GM12878 (cell line): ENCODE data around the gene SH2D2A. TPM values are rescaled to one million over a fixed set of nuclear protein-coding genes. Genes with fewer than 3 reads are reported as not detected.

Experiments used
- ATAC-seq: fragments of 200-7000 bp; cut with Tn5 transposase; 3 replicates; pipeline ENCODE4 v1.9.1; 2020; ENCODE audit warnings: mild to moderate bottlenecking, moderate library complexity
- BruUV-seq: library from RNA; stranded (reverse); fragments of 400-500 nt; replicated peaks from 2 replicates; lab custom pipeline; 2021; lab: Mats Ljungman, UMichigan
- CTCF ChIA-PET: fragments of 300-600 bp; sonication (Branson Sonifier 250); formaldehyde crosslinking; extraction: SDS; loops from one replicate; lab custom pipeline; 2021; ENCODE audit warnings: inconsistent platforms; lab: Yijun Ruan, JAX
- POLR2A ChIA-PET: fragments of 350-600 bp; formaldehyde crosslinking; extraction: SDS; loops from one replicate; lab custom pipeline; 2021; ENCODE audit warnings: inconsistent platforms; lab: Charles Lee
- RAD21 ChIA-PET: fragments of 300-600 bp; sonication (Branson Sonifier 250); formaldehyde crosslinking; loops from one replicate; lab custom pipeline; 2023; ENCODE audit warnings: antibody characterized with exemption; ENCODE audit not compliant: unreplicated experiment; lab: Charles Lee
- SMC1A ChIA-PET: fragments of 300-600 bp; sonication (Branson Sonifier 250); formaldehyde crosslinking; loops from one replicate; lab custom pipeline; 2023; ENCODE audit not compliant: unreplicated experiment, uncharacterized antibody; lab: Charles Lee
- DNase-seq: peaks from one replicate; pipeline ENCODE4 v3.0.0-alpha.2; 2011; ENCODE audit warnings: low read depth, low spot score
- FAIRE-seq: peaks from 3 replicates; lab custom pipeline; 2011; peaks lifted over from hg19 to GRCh38; lab: Jason Lieb, UNC
- H2AFZ ChIP-seq: 2 replicates; pipeline ENCODE4 v1.6.0; 2011; ENCODE audit warnings: low read depth, low read length, control low read depth; ENCODE audit not compliant: control insufficient read depth
- H3K27ac ChIP-seq: 2 replicates; pipeline ENCODE4 v1.5.1; 2011; ENCODE audit warnings: control low read depth; ENCODE audit not compliant: control insufficient read depth, insufficient read depth
- H3K27me3 ChIP-seq, 2 experiments: replicated peaks in 1 of 2; 2 replicates each; pipeline versions ENCODE4 v1.6.0 to v1.6.1; 2011; ENCODE audit warnings: low read length in 1 of 2; ENCODE audit not compliant: control insufficient read depth in 2 of 2, insufficient read depth in 2 of 2
- H3K36me3 ChIP-seq, 2 experiments: 2 replicates each; pipeline ENCODE4 v1.5.1; 2011; ENCODE audit warnings: low read length in 1 of 2; ENCODE audit not compliant: control insufficient read depth in 2 of 2, insufficient read depth in 2 of 2
- H3K4me1 ChIP-seq: 2 replicates; pipeline ENCODE4 v1.6.1; 2011; ENCODE audit warnings: mild to moderate bottlenecking, low read length, moderate library complexity, mixed read lengths; ENCODE audit not compliant: control insufficient read depth, insufficient read depth
- H3K4me2 ChIP-seq: 2 replicates; pipeline ENCODE4 v1.6.0; 2011; ENCODE audit warnings: control low read depth; ENCODE audit not compliant: control insufficient read depth, insufficient read depth
- H3K4me3 ChIP-seq: fragments of 200-600 bp; sonication (generic); 2 replicates; pipeline ENCODE4 v1.5.1; 2016
- H3K79me2 ChIP-seq: 2 replicates; pipeline ENCODE4 v1.6.0; 2011; ENCODE audit warnings: low read length; ENCODE audit not compliant: control insufficient read depth, insufficient read depth
- H3K9ac ChIP-seq: 2 replicates; pipeline ENCODE4 v1.8.0; 2011; ENCODE audit warnings: low read length, control low read depth, mixed read lengths; ENCODE audit not compliant: control insufficient read depth, insufficient read depth
- H3K9me3 ChIP-seq: replicated peaks from 3 replicates; pipeline ENCODE4 v1.5.1; 2011; ENCODE audit warnings: mild to moderate bottlenecking, low read length; ENCODE audit not compliant: control insufficient read depth, insufficient read depth
- H4K20me1 ChIP-seq: 2 replicates; pipeline ENCODE4 v1.6.0; 2011; ENCODE audit not compliant: control insufficient read depth, insufficient read depth
- BMI1 ChIP-seq: fragments of 450-650 bp; IDR thresholded peaks from 2 replicates; pipeline ENCODE4 v1.6.1; 2016; ENCODE audit warnings: mild to moderate bottlenecking, moderate library complexity, borderline replicate concordance
- CHD2 ChIP-seq: IDR thresholded peaks from 2 replicates; pipeline ENCODE4 v1.6.1; 2011; ENCODE audit warnings: low read depth, low read length, improper control_type of control experiment, borderline replicate concordance
- EP300 ChIP-seq, 2 experiments: fragments of 150-350 bp in 1 of 2; IDR thresholded peaks; 2 replicates each; pipeline ENCODE4 v1.6.1; 2011 to 2012; ENCODE audit warnings: low read depth in 2 of 2, low read length in 2 of 2, borderline replicate concordance in 1 of 2, improper control_type of control experiment in 1 of 2, inconsistent platforms in 1 of 2; ENCODE audit not compliant: control insufficient read depth in 1 of 2
- HDGF ChIP-seq: fragments of 450-650 bp; IDR thresholded peaks from 2 replicates; pipeline ENCODE4 v1.6.1; 2016; ENCODE audit warnings: antibody characterized with exemption
- SUZ12 ChIP-seq: fragments of 200-600 bp; sonication (generic); IDR thresholded peaks from one replicate; pipeline ENCODE4 v1.6.1; 2018; ENCODE audit warnings: antibody characterized with exemption, mild to moderate bottlenecking; ENCODE audit not compliant: unreplicated experiment
- WGBS: methylation state at CpG from one replicate; pipeline ENCODE4 v1.1.6; 2016; ENCODE audit warnings: low lambda C conversion rate; ENCODE audit not compliant: insufficient replicate concordance, insufficient coverage; ENCODE audit errors: missing lambda C conversion rate; 5-methylcytosine and 5-hydroxymethylcytosine counted together
- in situ Hi-C: fragments of 300-500 bp; cut with MboI; formaldehyde crosslinking; loops from 9 replicates; pipeline ENCODE4 v1.14.3; 2018; ENCODE audit warnings: mixed read lengths
- intact Hi-C: fragments of 100-400 bp; cut with micrococcal nuclease; formaldehyde crosslinking; loops from one replicate; pipeline ENCODE4 v1.14.2; 2022; ENCODE audit not compliant: unreplicated experiment
- polyA plus RNA-seq, 11 experiments: library from polyadenylated mRNA; depleted of rRNA in 4 of 11; unstranded in 6 of 11; stranded (reverse) in 5 of 11; fragments of >200 nt; fragmentation: Nextera tagmentation in 4 of 11; fragmentation: Illumina TruSeq in 1 of 11; extraction: Ambion mirVana in 4 of 11; extraction: Trizol in 1 of 11; gene quantifications; 1 replicate in 1 of 11; 2 replicates in 10 of 11; pipeline versions ENCODE4 v1.2.1 to v1.2.3, GENCODE V29; 2011 to 2016; ENCODE audit warnings: inconsistent platforms in 2 of 11, missing spikeins in 2 of 11, low read depth in 1 of 11
- total RNA-seq, 4 experiments: library from RNA; depleted of rRNA in 3 of 4; stranded (reverse); fragments of >200 nt in 3 of 4; fragmentation: Illumina TruSeq in 1 of 4; extraction: Trizol in 1 of 4; gene quantifications; 2 replicates each; pipeline versions ENCODE4 v1.2.1 to v1.2.3, GENCODE V29; 2013 to 2021
- TF ChIP-seq, protein P1 (sequence below): fragments of 450-650 bp; IDR thresholded peaks from 2 replicates; pipeline ENCODE4 v1.6.1; 2017; ENCODE audit warnings: low read depth, mild to moderate bottlenecking, moderate library complexity

The SH2D2A gene
- total and polyA plus RNA-seq, 10 of the 15 experiments (the other 5 are each of a cell fraction or from before 2014, with no cell fraction given) = 0.72 to 15.9 (median 7.0) TPM

GRCh38 chr1:156854634-156855033 lies 38.0 kb upstream of the SH2D2A start:
- Histone ChIP-seq H3K4me1 (peaks cover 5% of the 10 kb centered on the region; the same call in 1 of the 2 replicates), H3K4me3 (no peak overlapping the region), H2AFZ (no peak overlapping the region), H3K9ac (no peak overlapping the region), H3K27ac (no peak overlapping the region), H3K79me2 (no peaks in the 10 kb centered on the region), H3K27me3 (peaks cover 9 to 11% of the 10 kb centered on the region in 2 experiments), H3K36me3 (no peaks in the 10 kb centered on the region), H3K9me3 (no peaks in the 10 kb centered on the region), H4K20me1 (no peaks in the 10 kb centered on the region), H3K4me2 (no peak overlapping the region)
- RAD21 ChIA-PET = interaction anchor here (1.5 to 1.8 kb wide), 2 partner anchors 17 to 57 kb away, joined by 9 to 10 read pairs; no protein-coding TSS in a partner anchor
- SMC1A ChIA-PET = interaction anchor here (7.6 kb wide), 1 partner anchor 16 kb away, joined by 123 read pairs; no protein-coding TSS in a partner anchor
- POLR2A ChIA-PET = no interaction called here
- no TSS peak for BruUV-seq
- in situ Hi-C loops = no loop called here
- intact Hi-C loops = no loop called here
- no peak for TF ChIP-seq BMI1
- no peak for TF ChIP-seq SUZ12
- TF ChIP-seq EP300 (IDR thresholded peaks at IDR 0.05; ENCODE audit: borderline replicate concordance in 1 of 2, control insufficient read depth in 1 of 2, low read depth in 2 of 2, low read length in 2 of 2) = no peak
- TF ChIP-seq, protein P1, sequence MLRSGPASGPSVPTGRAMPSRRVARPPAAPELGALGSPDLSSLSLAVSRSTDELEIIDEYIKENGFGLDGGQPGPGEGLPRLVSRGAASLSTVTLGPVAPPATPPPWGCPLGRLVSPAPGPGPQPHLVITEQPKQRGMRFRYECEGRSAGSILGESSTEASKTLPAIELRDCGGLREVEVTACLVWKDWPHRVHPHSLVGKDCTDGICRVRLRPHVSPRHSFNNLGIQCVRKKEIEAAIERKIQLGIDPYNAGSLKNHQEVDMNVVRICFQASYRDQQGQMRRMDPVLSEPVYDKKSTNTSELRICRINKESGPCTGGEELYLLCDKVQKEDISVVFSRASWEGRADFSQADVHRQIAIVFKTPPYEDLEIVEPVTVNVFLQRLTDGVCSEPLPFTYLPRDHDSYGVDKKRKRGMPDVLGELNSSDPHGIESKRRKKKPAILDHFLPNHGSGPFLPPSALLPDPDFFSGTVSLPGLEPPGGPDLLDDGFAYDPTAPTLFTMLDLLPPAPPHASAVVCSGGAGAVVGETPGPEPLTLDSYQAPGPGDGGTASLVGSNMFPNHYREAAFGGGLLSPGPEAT = no peak
- no peak for TF ChIP-seq HDGF
- no peak for TF ChIP-seq CHD2
- ATAC-seq (no peak), DNase-seq (no peak), FAIRE-seq (no peak)
- 17% methylated on average over 3 of the region's 3 CpGs for WGBS
- CTCF ChIA-PET = interaction anchor here (9.2 kb wide), 1 partner anchor 16 kb away, joined by 248 read pairs; no protein-coding TSS in a partner anchor
